GM12864 (cell line): ENCODE results near the gene MDFIC.

ENCODE experiments used
- DNase-seq: peaks from one replicate; pipeline ENCODE4 v3.0.0-alpha.2; 2011; ENCODE audit warnings: low read depth
- H3K4me3 ChIP-seq: 2 replicates; pipeline ENCODE4 v1.5.1; 2011; ENCODE audit warnings: mild to moderate bottlenecking, low read depth, low read length, control low read depth
- CTCF ChIP-seq: IDR thresholded peaks from 2 replicates; pipeline ENCODE4 v1.5.1; 2011; ENCODE audit warnings: low read depth, mild to moderate bottlenecking, moderate library complexity, low read length, control low read depth, inconsistent platforms; ENCODE audit errors: missing control alignments

Gene MDFIC

GRCh38 chr7:114943953-114944744, 22.3 kb downstream of the MDFIC start:
- no peak for DNase-seq
- no peak for TF ChIP-seq CTCF
- no peak overlapping the region for H3K4me3 ChIP-seq

- TF ChIP-seq CTCF: no peak
- H3K4me3 ChIP-seq: no peak overlapping the region
- no peak for DNase-seq
Measured at GRCh38 chr7:114944745-114945625, 23.1 kb downstream of the MDFIC start.

- no peak for DNase-seq
- no peak overlapping the region for H3K4me3 ChIP-seq
- TF ChIP-seq CTCF: no peak
Measured at GRCh38 chr7:114949231-114949630, 27.3 kb downstream of the MDFIC start.

GRCh38 chr7:114952296-114952695, 30.4 kb downstream of the MDFIC start:
- no peak for TF ChIP-seq CTCF
- no peak for DNase-seq
- H3K4me3 ChIP-seq: no peak overlapping the region

- H3K4me3 ChIP-seq: no peak overlapping the region
- no peak for DNase-seq
- no peak for TF ChIP-seq CTCF
Measured at GRCh38 chr7:114953724-114954123, 31.8 kb downstream of the MDFIC start.

GRCh38 chr7:114956702-114957101, 34.8 kb downstream of the MDFIC start:
- TF ChIP-seq CTCF: no peak
- no peak overlapping the region for H3K4me3 ChIP-seq
- no peak for DNase-seq
